Neuronal stem cell (in vitro differentiated cells): Measurements from ENCODE around the gene THADA.

Source experiments
- DNase-seq: peaks from one replicate; pipeline ENCODE4 v3.0.0-alpha.2; 2013; ENCODE audit warnings: low spot score
- H2AFZ ChIP-seq: one replicate; pipeline ENCODE4 v1.6.1; 2013; ENCODE audit warnings: mild to moderate bottlenecking, low read length, inconsistent platforms
- H2AK5ac ChIP-seq: 2 replicates; pipeline ENCODE4 v1.6.1; 2013; ENCODE audit warnings: low read depth, mild to moderate bottlenecking, inconsistent platforms, low read length, moderate library complexity, mixed read lengths
- H2BK120ac ChIP-seq: 2 replicates; pipeline ENCODE4 v1.6.1; 2013; ENCODE audit warnings: low read depth, mild to moderate bottlenecking, inconsistent platforms, low read length, moderate library complexity, mixed read lengths
- H2BK12ac ChIP-seq: one replicate; pipeline ENCODE4 v1.6.1; 2013; ENCODE audit warnings: low read length, inconsistent platforms
- H2BK15ac ChIP-seq: 2 replicates; pipeline ENCODE4 v1.6.1; 2013; ENCODE audit warnings: mild to moderate bottlenecking, low read length, inconsistent platforms, mixed read lengths
- H2BK5ac ChIP-seq: one replicate; pipeline ENCODE4 v1.6.1; 2013; ENCODE audit warnings: inconsistent platforms, mild to moderate bottlenecking, low read length, moderate library complexity
- H3K14ac ChIP-seq: one replicate; pipeline ENCODE4 v1.6.1; 2013; ENCODE audit warnings: low read length, inconsistent platforms
- H3K18ac ChIP-seq: 2 replicates; pipeline ENCODE4 v1.6.1; 2013; ENCODE audit warnings: low read length, inconsistent platforms
- H3K23ac ChIP-seq: 2 replicates; pipeline ENCODE4 v1.6.1; 2013; ENCODE audit warnings: low read depth, mild to moderate bottlenecking, mixed read lengths, low read length, inconsistent platforms; ENCODE audit not compliant: poor library complexity
- H3K27ac ChIP-seq: replicated peaks from 3 replicates; pipeline ENCODE4 v1.5.1; 2013; ENCODE audit warnings: low read length, inconsistent platforms
- H3K27me3 ChIP-seq, 3 experiments: 2 replicates each; pipeline ENCODE4 v1.6.1; 2013; ENCODE audit warnings: low read length in 3 of 3, mild to moderate bottlenecking in 2 of 3, inconsistent platforms in 1 of 3, low read depth in 1 of 3, mixed read lengths in 1 of 3, moderate library complexity in 1 of 3; ENCODE audit not compliant: control insufficient read depth in 3 of 3, insufficient read depth in 3 of 3
- H3K36me3 ChIP-seq, 2 donors: replicated peaks in 1 of 2; 2 replicates each; pipeline ENCODE4 v1.6.1; 2013; ENCODE audit warnings: low read length in 2 of 2; ENCODE audit not compliant: control insufficient read depth in 2 of 2, insufficient read depth in 2 of 2
- H3K4ac ChIP-seq: 2 replicates; pipeline ENCODE4 v1.6.1; 2013; ENCODE audit warnings: inconsistent platforms, mild to moderate bottlenecking, low read length, moderate library complexity
- H3K4me1 ChIP-seq, 2 donors: 1 replicate in 1 of 2; 2 replicates in 1 of 2; pipeline ENCODE4 v1.6.1; 2013; ENCODE audit warnings: low read length in 2 of 2, low read depth in 1 of 2; ENCODE audit not compliant: control insufficient read depth in 2 of 2, insufficient read depth in 1 of 2
- H3K4me2 ChIP-seq: one replicate; pipeline ENCODE4 v1.6.1; 2013; ENCODE audit warnings: mild to moderate bottlenecking, low read length, inconsistent platforms; ENCODE audit not compliant: insufficient read depth, poor library complexity, severe bottlenecking
- H3K4me3 ChIP-seq, 2 donors: 2 replicates each; pipeline ENCODE4 v1.5.1; 2013; ENCODE audit warnings: low read length in 2 of 2, mild to moderate bottlenecking in 2 of 2, inconsistent platforms in 1 of 2, moderate library complexity in 1 of 2
- H3K79me1 ChIP-seq: one replicate; pipeline ENCODE4 v1.6.1; 2013; ENCODE audit warnings: low read depth, mild to moderate bottlenecking, inconsistent platforms, low read length, moderate library complexity
- H3K9ac ChIP-seq: one replicate; pipeline ENCODE4 v1.6.1; 2013; ENCODE audit warnings: mild to moderate bottlenecking, low read depth, low read length, inconsistent platforms; ENCODE audit not compliant: poor library complexity
- H3K9me3 ChIP-seq, 2 donors: replicated peaks in 1 of 2; 2 replicates each; pipeline versions ENCODE3 to v1.6.1; 2013; ENCODE audit warnings: low read length in 2 of 2, mild to moderate bottlenecking in 2 of 2, inconsistent platforms in 1 of 2, low read depth in 1 of 2, mixed read lengths in 1 of 2, moderate library complexity in 1 of 2; ENCODE audit not compliant: control insufficient read depth in 2 of 2, insufficient read depth in 1 of 2
- H4K8ac ChIP-seq: one replicate; pipeline ENCODE4 v1.6.1; 2013; ENCODE audit warnings: low read depth, mild to moderate bottlenecking, inconsistent platforms, low read length, moderate library complexity
- H4K91ac ChIP-seq: one replicate; pipeline ENCODE4 v1.6.1; 2013; ENCODE audit warnings: low read length, low read depth, mild to moderate bottlenecking, inconsistent platforms; ENCODE audit not compliant: poor library complexity
- WGBS, 2 donors: extraction: QIAGEN DNeasy Blood & Tissue Kit; methylation state at CpG; one replicate each; pipeline ENCODE4 v1.1.7; 2013; ENCODE audit warnings: missing lambda C conversion rate in 2 of 2, mixed read lengths in 1 of 2; ENCODE audit not compliant: insufficient read length in 2 of 2, insufficient replicate concordance in 1 of 2; ENCODE audit errors: extremely low coverage in 2 of 2; 5-methylcytosine and 5-hydroxymethylcytosine counted together

Gene THADA

GRCh38 chr2:43481927-43482542, 113.8 kb downstream of the THADA start:
- no peak overlapping the region for H3K4me2 ChIP-seq
- no peak overlapping the region for H2BK12ac ChIP-seq
- no peak overlapping the region for H3K18ac ChIP-seq
- H2BK15ac ChIP-seq: no peak overlapping the region
- H2AFZ ChIP-seq: no peak overlapping the region
- H2BK120ac ChIP-seq: no peak overlapping the region
- no CpG with 5 or more reads among the region's 4 CpGs for WGBS, 2 donors
- H3K23ac ChIP-seq: no peak overlapping the region
- no peaks in the 10 kb centered on the region for H3K79me1 ChIP-seq
- no peaks in the 10 kb centered on the region for H3K36me3 ChIP-seq
- H3K4me3 ChIP-seq: no peak overlapping the region
- H3K4me1 ChIP-seq: peaks cover 0 to 5% of the 10 kb centered on the region in 2 donors
- H2AK5ac ChIP-seq: no peak overlapping the region
- no peak overlapping the region for H3K14ac ChIP-seq
- no peak overlapping the region for H3K27ac ChIP-seq
- no peak overlapping the region for H4K8ac ChIP-seq
- no peak overlapping the region for H4K91ac ChIP-seq
- no peaks in the 10 kb centered on the region for H3K9me3 ChIP-seq
- no peak overlapping the region for H2BK5ac ChIP-seq
- no peak overlapping the region for H3K9ac ChIP-seq
- H3K4ac ChIP-seq: no peak overlapping the region
- H3K27me3 ChIP-seq: no peaks in the 10 kb centered on the region
- DNase-seq: no peak

GRCh38 chr2:43480874-43481273, 115.0 kb downstream of the THADA start:
- Histone ChIP-seq H3K18ac (no peak overlapping the region), H3K9ac (no peak overlapping the region), H2BK5ac (no peak overlapping the region), H3K27me3 (no peaks in the 10 kb centered on the region), H2AFZ (no peak overlapping the region), H3K14ac (no peak overlapping the region), H3K79me1 (no peaks in the 10 kb centered on the region), H2BK120ac (no peak overlapping the region), H2AK5ac (no peak overlapping the region), H2BK15ac (no peak overlapping the region), H3K4ac (no peak overlapping the region), H3K27ac (no peak overlapping the region), H3K4me3 (no peak overlapping the region), H3K4me1 (peaks cover 0 to 5% of the 10 kb centered on the region in 2 donors), H3K23ac (no peak overlapping the region), H3K9me3 (no peaks in the 10 kb centered on the region), H2BK12ac (no peak overlapping the region), H3K4me2 (no peak overlapping the region), H4K8ac (no peak overlapping the region), H3K36me3 (no peaks in the 10 kb centered on the region), H4K91ac (no peak overlapping the region)
- WGBS, 2 donors: no CpG with 5 or more reads among the region's 3 CpGs
- DNase-seq: no peak

- H3K23ac ChIP-seq: no peak overlapping the region
- no peak overlapping the region for H4K8ac ChIP-seq
- H3K9me3 ChIP-seq: no peaks in the 10 kb centered on the region
- H2BK120ac ChIP-seq: no peak overlapping the region
- H3K4me3 ChIP-seq: no peak overlapping the region
- H3K79me1 ChIP-seq: no peaks in the 10 kb centered on the region
- no peak overlapping the region for H3K27ac ChIP-seq
- H2BK5ac ChIP-seq: no peak overlapping the region
- no peak overlapping the region for H2BK15ac ChIP-seq
- H3K36me3 ChIP-seq: no peaks in the 10 kb centered on the region
- WGBS, 2 donors: no CpG with 5 or more reads among the region's 3 CpGs
- no peak overlapping the region for H3K14ac ChIP-seq
- peaks cover 0 to 5% of the 10 kb centered on the region in 2 donors for H3K4me1 ChIP-seq
- H4K91ac ChIP-seq: no peak overlapping the region
- no peak overlapping the region for H2BK12ac ChIP-seq
- no peak overlapping the region for H3K18ac ChIP-seq
- no peak overlapping the region for H3K4me2 ChIP-seq
- H2AFZ ChIP-seq: no peak overlapping the region
- DNase-seq: no peak
- H3K4ac ChIP-seq: no peak overlapping the region
- no peak overlapping the region for H2AK5ac ChIP-seq
- H3K9ac ChIP-seq: no peak overlapping the region
- H3K27me3 ChIP-seq: no peaks in the 10 kb centered on the region
These were observed 117.3 kb downstream of the THADA start for GRCh38 chr2:43478412-43479086.

GRCh38 chr2:43475922-43476321, 119.9 kb downstream of the THADA start:
- no peak overlapping the region for H4K8ac ChIP-seq
- no CpG with 5 or more reads among the region's 2 CpGs for WGBS, 2 donors
- H3K4me1 ChIP-seq: peaks cover 0 to 2% of the 10 kb centered on the region in 2 donors
- no peak overlapping the region for H2BK15ac ChIP-seq
- H3K27ac ChIP-seq: no peak overlapping the region
- no peak overlapping the region for H4K91ac ChIP-seq
- H2AFZ ChIP-seq: no peak overlapping the region
- DNase-seq: no peak
- H2BK12ac ChIP-seq: no peak overlapping the region
- H2AK5ac ChIP-seq: no peak overlapping the region
- H3K18ac ChIP-seq: no peak overlapping the region
- H3K23ac ChIP-seq: no peak overlapping the region
- no peaks in the 10 kb centered on the region for H3K9me3 ChIP-seq
- no peaks in the 10 kb centered on the region for H3K36me3 ChIP-seq
- no peak overlapping the region for H2BK120ac ChIP-seq
- no peak overlapping the region for H2BK5ac ChIP-seq
- H3K4me3 ChIP-seq: no peak overlapping the region
- no peak overlapping the region for H3K4ac ChIP-seq
- no peak overlapping the region for H3K14ac ChIP-seq
- H3K4me2 ChIP-seq: no peak overlapping the region
- H3K9ac ChIP-seq: no peak overlapping the region
- no peaks in the 10 kb centered on the region for H3K27me3 ChIP-seq
- H3K79me1 ChIP-seq: no peaks in the 10 kb centered on the region
